Stimulated activated memory B cell treated with anti-CD40 and anti-IgM and Interleukin-4, amounts not matched to agents 10 μg/mL and 1 μg/mL and 100 μg/mL, for 72 hours (primary cell): ENCODE measurements around the gene SLAMF8.

Source experiments
- ATAC-seq: fragments of 150-1000 bp; cut with Tn5 transposase; 2 replicates; pipeline ENCODE4 v1.10.0; 2021
- H3K27ac Mint-ChIP-seq: one replicate; pipeline ENCODE4 v1.8.0; 2022; ENCODE audit warnings: mild to moderate bottlenecking, mixed read lengths
- H3K27me3 Mint-ChIP-seq: one replicate; pipeline ENCODE4 v1.8.0; 2022; ENCODE audit warnings: mixed read lengths
- H3K36me3 Mint-ChIP-seq: one replicate; pipeline ENCODE4 v1.8.0; 2022; ENCODE audit warnings: mixed read lengths
- H3K4me1 Mint-ChIP-seq: one replicate; pipeline ENCODE4 v1.8.0; 2022; ENCODE audit warnings: mixed read lengths
- H3K4me3 Mint-ChIP-seq: one replicate; pipeline ENCODE4 v1.8.0; 2022; ENCODE audit warnings: mild to moderate bottlenecking, moderate library complexity, mixed read lengths
- H3K9me3 Mint-ChIP-seq: one replicate; pipeline ENCODE4 v1.8.0; 2022; ENCODE audit warnings: mixed read lengths

Gene SLAMF8

DNA sequence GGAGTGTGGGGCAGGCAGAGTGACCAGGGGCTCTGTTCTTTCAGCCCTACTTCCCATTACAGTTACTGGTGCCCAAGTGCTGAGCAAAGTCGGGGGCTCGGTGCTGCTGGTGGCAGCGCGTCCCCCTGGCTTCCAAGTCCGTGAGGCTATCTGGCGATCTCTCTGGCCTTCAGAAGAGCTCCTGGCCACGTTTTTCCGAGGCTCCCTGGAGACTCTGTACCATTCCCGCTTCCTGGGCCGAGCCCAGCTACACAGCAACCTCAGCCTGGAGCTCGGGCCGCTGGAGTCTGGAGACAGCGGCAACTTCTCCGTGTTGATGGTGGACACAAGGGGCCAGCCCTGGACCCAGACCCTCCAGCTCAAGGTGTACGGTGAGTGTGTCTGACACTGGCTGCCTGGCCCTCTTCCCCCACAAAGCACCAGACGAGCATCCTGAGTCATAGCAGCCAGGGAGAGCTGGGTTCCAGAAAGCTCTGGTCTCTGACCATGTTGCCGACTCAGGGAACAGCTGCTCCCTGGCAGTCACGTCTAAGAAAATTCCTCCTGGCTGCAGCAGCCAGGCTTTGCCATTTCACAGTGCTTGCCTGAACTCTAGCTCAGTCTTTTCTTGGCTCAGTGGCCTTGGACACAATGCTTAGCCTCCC is 3.3 kb downstream of the SLAMF8 start:
- H3K27ac Mint-ChIP-seq, result no peak overlapping the region
- H3K9me3 Mint-ChIP-seq, result no peaks in the 10 kb centered on the region
- ATAC-seq, result no peak
- peaks cover 28% of the 10 kb centered on the region for H3K4me1 Mint-ChIP-seq
- no peak overlapping the region for H3K4me3 Mint-ChIP-seq
- peaks cover 24% of the 10 kb centered on the region for H3K27me3 Mint-ChIP-seq
- H3K36me3 Mint-ChIP-seq, result no peaks in the 10 kb centered on the region

DNA sequence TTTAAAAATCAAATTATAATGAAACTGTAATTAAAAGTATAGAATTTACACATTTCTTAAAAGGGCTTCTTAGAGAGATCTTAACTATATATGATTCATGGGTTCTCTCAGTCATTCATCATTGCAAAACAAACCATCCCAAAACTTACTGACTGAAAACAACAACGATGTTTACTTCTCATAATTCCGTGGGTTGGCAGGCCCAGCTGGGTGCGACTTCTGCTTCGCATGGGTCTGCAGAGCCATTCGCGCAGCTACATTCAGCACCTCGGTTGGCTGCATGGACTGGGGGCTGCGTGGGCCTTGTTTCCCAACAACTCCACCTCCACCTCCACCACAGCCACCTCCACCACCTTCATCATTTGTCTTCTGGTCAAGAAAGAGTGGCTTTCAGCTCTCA is 4.0 kb downstream of the SLAMF8 start:
- peaks cover 28% of the 10 kb centered on the region for H3K4me1 Mint-ChIP-seq
- H3K4me3 Mint-ChIP-seq, result no peak overlapping the region
- peaks cover 16% of the 10 kb centered on the region for H3K27me3 Mint-ChIP-seq
- H3K9me3 Mint-ChIP-seq, result no peaks in the 10 kb centered on the region
- no peaks in the 10 kb centered on the region for H3K36me3 Mint-ChIP-seq
- no peak overlapping the region for H3K27ac Mint-ChIP-seq
- no peak for ATAC-seq

DNA sequence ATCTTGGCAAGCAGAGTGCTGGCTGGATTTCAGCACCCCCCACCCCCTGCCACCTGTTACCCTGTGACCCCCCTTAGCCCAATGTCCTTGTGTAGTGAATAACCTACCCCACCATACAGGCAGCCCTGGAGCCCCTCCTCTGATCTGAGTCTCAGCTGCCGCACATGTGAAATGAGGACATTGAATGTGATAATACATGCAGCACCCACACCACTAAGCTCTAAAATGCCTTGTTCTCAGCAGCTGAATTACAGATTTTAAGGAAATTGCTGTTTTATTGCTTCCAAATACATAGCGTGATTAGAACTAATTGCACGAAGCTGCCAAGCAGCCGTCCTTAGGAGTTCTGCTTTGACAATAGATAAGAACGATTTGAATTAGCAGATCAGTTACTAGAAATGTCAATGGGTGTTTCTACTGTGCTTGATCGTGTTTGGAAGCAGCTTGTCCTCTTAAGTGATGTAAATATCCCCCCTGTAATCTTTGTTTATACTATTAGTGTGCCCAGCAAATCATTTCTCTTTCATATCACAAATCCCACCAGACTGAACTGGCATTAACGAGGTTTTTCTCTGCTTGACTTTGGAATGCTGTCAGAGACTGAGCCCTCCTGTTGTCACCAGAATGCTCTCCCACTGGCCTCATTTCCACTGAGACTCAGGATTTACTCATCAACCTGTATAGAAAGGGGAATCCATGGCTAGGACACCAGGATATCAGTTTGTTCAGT is 4.9 kb downstream of the SLAMF8 start:
- Mint-ChIP-seq H3K9me3 (no peaks in the 10 kb centered on the region), H3K27ac (no peak overlapping the region), H3K4me1 (peaks cover 19% of the 10 kb centered on the region), H3K4me3 (no peak overlapping the region), H3K36me3 (no peaks in the 10 kb centered on the region), H3K27me3 (peaks cover 7% of the 10 kb centered on the region)
- no peak for ATAC-seq

DNA sequence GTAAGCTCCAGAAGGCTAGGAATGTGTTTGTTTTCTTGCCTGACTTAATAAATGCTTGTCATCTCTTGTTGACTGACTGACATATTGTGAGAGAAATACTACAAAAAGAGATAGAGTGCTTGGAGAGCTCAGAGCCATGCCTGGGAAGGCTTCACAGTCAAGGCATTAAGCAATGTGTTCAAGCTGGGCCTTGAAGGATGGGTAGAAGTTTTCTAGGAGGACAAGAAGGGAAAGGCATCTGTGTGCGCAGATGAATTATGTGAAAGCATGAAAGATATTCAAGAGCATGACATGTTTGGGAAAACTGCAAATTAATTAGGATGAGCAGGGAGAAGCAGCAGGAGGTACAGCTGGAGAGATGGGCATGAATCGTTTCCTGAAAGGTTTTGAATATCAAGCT is 5.6 kb downstream of the SLAMF8 start:
- no peak overlapping the region for H3K4me3 Mint-ChIP-seq
- H3K27ac Mint-ChIP-seq, result no peak overlapping the region
- no peaks in the 10 kb centered on the region for H3K27me3 Mint-ChIP-seq

DNA sequence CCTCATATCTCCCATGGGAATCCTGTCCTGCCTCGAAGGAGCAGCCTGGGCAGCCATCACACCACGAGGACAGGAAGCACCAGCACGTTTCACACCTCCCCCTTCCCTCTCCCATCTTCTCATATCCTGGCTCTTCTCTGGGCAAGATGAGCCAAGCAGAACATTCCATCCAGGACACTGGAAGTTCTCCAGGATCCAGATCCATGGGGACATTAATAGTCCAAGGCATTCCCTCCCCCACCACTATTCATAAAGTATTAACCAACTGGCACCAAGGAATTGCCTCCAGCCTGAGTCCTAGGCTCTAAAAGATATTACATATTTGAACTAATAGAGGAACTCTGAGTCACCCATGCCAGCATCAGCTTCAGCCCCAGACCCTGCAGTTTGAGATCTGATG is 8.7 kb downstream of the SLAMF8 start:
- Mint-ChIP-seq H3K27ac (no peak overlapping the region), H3K27me3 (no peaks in the 10 kb centered on the region), H3K9me3 (no peaks in the 10 kb centered on the region), H3K36me3 (no peaks in the 10 kb centered on the region), H3K4me1 (peaks cover 10% of the 10 kb centered on the region), H3K4me3 (no peak overlapping the region)
- no peak for ATAC-seq

More for the DNA sequence above, 5.6 kb downstream of the SLAMF8 start:
- H3K36me3 Mint-ChIP-seq, result no peaks in the 10 kb centered on the region
- H3K9me3 Mint-ChIP-seq, result no peaks in the 10 kb centered on the region
- H3K4me1 Mint-ChIP-seq, result peaks cover 14% of the 10 kb centered on the region
- ATAC-seq, result no peak

DNA sequence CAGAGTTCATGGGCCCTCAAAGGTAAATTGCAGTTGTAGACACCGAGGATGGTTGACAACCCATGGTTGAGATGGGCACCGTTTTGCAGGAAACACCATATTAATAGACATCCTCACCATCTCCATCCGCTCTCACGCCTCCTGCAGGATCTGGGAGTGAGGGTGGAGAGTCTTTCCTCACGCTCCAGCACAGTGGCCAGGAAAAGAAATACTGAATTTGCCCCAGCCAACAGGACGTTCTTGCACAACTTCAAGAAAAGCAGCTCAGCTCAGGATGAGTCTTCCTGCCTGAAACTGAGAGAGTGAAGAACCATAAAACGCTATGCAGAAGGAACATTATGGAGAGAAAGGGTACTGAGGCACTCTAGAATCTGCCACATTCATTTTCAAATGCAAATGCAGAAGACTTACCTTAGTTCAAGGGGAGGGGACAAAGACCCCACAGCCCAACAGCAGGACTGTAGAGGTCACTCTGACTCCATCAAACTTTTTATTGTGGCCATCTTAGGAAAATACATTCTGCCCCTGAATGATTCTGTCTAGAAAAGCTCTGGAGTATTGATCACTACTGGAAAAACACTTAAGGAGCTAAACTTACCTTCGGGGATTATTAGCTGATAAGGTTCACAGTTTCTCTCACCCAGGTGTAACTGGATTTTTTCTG is 9.3 kb downstream of the SLAMF8 start:
- Mint-ChIP-seq H3K27ac (no peak overlapping the region), H3K4me3 (no peak overlapping the region), H3K36me3 (no peaks in the 10 kb centered on the region), H3K4me1 (peaks cover 10% of the 10 kb centered on the region), H3K27me3 (no peaks in the 10 kb centered on the region), H3K9me3 (no peaks in the 10 kb centered on the region)
- no peak for ATAC-seq

DNA sequence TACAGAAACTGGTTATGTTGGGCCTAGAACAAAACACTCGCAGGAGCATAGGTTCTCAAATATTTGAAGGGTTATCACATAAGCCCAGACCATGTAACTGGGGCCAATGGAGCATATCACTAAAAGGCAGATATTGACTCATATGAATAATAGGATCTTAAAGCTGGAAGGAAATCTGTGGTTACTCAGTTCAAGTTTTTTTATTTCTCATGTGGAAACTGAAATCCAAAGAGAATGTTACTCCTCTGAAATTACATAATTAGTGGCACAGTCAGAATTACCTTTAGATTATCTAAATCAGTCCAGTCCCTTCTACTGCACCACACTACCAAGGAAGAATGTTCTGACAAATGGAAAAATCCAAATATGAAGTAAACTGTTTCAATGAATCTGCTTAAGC is 12.0 kb downstream of the SLAMF8 start:
- peaks cover 20% of the 10 kb centered on the region for H3K27me3 Mint-ChIP-seq
- peaks cover 4% of the 10 kb centered on the region for H3K36me3 Mint-ChIP-seq
- no peaks in the 10 kb centered on the region for H3K9me3 Mint-ChIP-seq
- H3K4me1 Mint-ChIP-seq, result peaks cover 10% of the 10 kb centered on the region
- H3K4me3 Mint-ChIP-seq, result no peak overlapping the region
- peak; percentile 72 for ATAC-seq
- H3K27ac Mint-ChIP-seq, result no peak overlapping the region

DNA sequence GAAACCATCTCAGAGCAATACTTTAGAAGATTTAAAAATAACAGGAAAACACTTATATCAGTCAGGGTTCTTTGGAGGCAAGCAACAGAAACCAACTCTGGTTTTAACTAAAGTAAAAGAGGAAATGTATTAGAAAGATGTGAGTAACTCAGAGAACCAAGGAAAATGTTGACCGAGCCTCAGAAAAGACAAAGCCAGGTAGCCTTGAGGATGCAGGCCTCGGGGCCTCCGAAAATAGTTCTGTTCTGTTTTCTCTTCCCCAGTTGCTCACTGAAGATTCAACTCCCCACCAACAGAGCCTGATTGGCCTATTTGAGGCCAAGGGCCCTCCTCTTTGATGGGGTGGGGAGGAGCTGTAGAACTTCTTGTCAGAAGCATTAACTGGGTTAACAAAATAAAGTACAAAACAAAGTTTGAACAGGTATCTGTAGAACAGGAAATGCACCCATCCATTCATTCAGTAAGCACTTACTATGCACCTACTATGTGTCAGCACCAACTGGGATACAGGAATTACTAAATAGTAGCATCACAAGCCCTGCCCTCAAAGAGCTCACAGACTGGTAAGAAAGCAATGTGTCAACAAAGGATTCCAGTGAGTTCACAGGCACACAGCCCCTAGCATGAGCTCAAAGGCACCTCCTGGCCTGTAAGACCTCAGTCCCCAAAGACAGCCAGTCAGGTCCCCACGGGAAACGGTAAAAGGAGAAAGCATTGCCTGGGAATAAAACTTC is 12.6 kb downstream of the SLAMF8 start:
- H3K36me3 Mint-ChIP-seq, result peaks cover 4% of the 10 kb centered on the region
- no peak overlapping the region for H3K27ac Mint-ChIP-seq
- H3K27me3 Mint-ChIP-seq, result peaks cover 25% of the 10 kb centered on the region
- no peaks in the 10 kb centered on the region for H3K9me3 Mint-ChIP-seq
- ATAC-seq, result peak; percentile 46
- peaks cover 10% of the 10 kb centered on the region for H3K4me1 Mint-ChIP-seq
- no peak overlapping the region for H3K4me3 Mint-ChIP-seq

DNA sequence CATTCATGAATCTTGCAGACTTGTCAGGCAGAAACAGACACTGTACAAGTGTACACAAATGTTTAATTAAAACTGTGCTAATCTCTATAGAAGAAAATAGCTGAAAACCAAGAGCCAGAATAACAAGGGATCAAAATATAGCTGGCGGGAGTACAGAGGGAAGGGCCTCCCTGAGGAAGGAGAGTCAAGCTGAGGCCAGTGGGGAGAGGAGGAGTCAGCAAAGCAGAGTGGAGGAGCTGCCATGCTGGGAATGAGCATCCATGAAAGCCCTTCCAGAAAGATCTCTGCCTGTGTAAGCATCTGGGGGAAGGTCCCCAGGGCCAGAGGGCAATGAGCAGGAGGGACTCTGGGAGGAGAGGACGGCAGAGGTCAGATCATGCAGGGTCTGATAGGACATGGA is 15.1 kb downstream of the SLAMF8 start:
- ATAC-seq, result no peak
- Mint-ChIP-seq H3K27ac (no peak overlapping the region), H3K27me3 (peaks cover 49% of the 10 kb centered on the region), H3K9me3 (no peaks in the 10 kb centered on the region), H3K36me3 (peaks cover 4% of the 10 kb centered on the region), H3K4me1 (peaks cover 10% of the 10 kb centered on the region), H3K4me3 (no peak overlapping the region)

DNA sequence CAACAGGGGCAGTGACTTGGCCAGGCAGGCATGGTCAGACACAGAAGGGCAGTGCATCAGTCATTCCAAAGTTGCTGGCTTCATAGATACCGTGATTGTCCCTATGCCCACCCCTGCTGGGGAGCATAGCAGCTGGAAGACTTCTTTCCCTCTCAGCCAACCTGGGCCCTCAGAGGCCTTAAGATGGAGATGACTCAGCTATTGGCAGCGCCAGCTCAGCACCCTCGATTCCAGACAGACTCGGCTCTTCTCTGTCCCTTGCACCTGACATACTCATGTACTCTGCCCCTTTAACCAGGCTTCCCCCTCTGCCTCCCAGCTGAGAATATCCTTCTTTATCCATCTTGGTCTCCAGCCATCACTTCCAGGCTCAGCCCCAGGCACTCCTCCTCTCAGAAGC is 16.8 kb downstream of the SLAMF8 start:
- no peak overlapping the region for H3K4me3 Mint-ChIP-seq
- H3K4me1 Mint-ChIP-seq, result peaks cover 9% of the 10 kb centered on the region
- ATAC-seq, result no peak
- peaks cover 4% of the 10 kb centered on the region for H3K36me3 Mint-ChIP-seq
- H3K9me3 Mint-ChIP-seq, result no peaks in the 10 kb centered on the region
- peaks cover 63% of the 10 kb centered on the region for H3K27me3 Mint-ChIP-seq
- H3K27ac Mint-ChIP-seq, result no peak overlapping the region

DNA sequence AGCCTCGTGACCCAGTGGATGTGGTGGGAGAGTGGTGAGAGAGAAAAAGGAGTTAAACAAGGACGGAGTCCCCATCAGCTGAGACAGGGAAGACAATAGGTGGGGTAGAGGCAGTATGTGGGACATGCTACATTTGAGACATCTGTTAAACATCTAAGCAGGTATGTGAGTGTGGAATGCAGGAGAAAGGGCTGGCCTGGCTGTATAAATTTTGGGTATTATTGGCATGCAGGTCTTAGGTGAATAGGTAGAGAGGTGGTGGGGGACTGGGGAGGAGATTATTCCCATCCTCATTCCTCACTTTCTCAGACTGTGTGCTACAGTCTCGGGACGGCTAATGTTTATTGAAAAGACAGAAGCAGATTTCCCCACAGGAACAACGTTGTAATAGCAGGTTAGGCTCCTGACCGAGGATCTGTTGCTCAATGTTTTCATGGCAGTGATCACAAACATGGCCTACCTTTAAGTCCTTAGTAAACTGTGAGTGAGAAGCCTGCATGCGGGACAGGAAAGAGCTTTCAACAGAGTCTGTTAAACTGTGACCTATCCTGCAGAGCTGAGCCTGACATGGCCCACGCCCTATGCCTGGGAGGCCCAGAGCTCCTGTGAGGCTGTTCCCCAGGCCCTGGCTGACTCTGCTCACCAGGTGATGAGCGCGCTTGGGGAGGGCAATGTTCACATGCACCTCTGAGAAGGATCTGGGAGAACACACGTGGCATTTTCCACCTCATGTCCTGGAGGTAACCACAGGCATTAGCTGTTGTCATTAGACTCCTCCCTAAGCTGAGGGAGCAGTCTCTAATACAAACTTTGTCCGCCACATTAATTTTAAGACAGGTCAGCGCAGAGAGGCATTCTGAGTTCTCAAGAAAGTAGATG is 19.3 kb downstream of the SLAMF8 start:
- no peak for ATAC-seq
- peaks cover 4% of the 10 kb centered on the region for H3K36me3 Mint-ChIP-seq
- H3K4me1 Mint-ChIP-seq, result no peaks in the 10 kb centered on the region
- H3K27me3 Mint-ChIP-seq, result peaks cover 68% of the 10 kb centered on the region
- no peak overlapping the region for H3K4me3 Mint-ChIP-seq
- H3K27ac Mint-ChIP-seq, result no peak overlapping the region
- H3K9me3 Mint-ChIP-seq, result no peaks in the 10 kb centered on the region

DNA sequence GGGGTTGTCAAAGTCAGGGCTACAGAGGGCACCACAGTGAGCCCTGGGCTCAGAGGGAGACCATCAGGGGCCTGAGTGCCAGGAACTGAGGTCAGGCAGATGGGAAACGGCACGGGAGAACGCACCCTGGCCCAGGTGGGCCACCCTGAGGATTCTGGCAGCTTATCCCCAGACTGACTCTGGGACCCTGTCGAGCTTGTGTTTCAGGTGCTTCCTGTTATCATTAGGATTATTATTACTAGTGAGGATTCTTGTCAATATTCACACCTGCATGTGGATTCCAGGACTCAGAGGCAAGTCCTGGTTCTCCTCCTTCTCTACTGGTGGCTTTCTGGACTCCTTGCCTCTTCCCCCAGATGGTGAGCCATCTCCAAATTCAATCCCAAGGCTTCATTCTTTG is 20.6 kb downstream of the SLAMF8 start:
- H3K9me3 Mint-ChIP-seq, result no peaks in the 10 kb centered on the region
- no peak for ATAC-seq
- H3K4me3 Mint-ChIP-seq, result no peak overlapping the region
- no peak overlapping the region for H3K27ac Mint-ChIP-seq
- H3K36me3 Mint-ChIP-seq, result no peaks in the 10 kb centered on the region
- no peaks in the 10 kb centered on the region for H3K4me1 Mint-ChIP-seq
- peaks cover 58% of the 10 kb centered on the region for H3K27me3 Mint-ChIP-seq

DNA sequence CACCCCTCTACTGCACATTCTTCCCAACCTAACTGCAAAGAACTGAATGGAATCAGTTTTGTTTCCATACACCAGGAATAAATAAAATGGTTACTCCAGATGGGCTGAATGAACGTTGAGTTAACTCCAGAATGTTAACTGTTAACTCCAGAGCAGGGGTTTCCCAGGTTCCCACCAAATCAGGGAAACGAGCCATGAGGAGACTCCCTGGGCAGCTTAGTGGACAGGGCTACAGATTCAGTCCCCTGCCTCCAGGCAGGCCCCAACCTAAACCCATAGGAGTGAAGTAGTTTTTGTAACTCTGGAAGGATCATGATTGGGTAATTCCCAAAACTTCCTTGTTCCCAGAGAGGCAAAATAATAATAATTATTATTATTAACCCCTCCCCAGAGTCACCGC is 21.7 kb downstream of the SLAMF8 start:
- H3K27me3 Mint-ChIP-seq, result peaks cover 53% of the 10 kb centered on the region
- H3K27ac Mint-ChIP-seq, result no peak overlapping the region
- ATAC-seq, result no peak
- H3K4me3 Mint-ChIP-seq, result no peak overlapping the region
- H3K4me1 Mint-ChIP-seq, result no peaks in the 10 kb centered on the region
- H3K9me3 Mint-ChIP-seq, result no peaks in the 10 kb centered on the region
- no peaks in the 10 kb centered on the region for H3K36me3 Mint-ChIP-seq

DNA sequence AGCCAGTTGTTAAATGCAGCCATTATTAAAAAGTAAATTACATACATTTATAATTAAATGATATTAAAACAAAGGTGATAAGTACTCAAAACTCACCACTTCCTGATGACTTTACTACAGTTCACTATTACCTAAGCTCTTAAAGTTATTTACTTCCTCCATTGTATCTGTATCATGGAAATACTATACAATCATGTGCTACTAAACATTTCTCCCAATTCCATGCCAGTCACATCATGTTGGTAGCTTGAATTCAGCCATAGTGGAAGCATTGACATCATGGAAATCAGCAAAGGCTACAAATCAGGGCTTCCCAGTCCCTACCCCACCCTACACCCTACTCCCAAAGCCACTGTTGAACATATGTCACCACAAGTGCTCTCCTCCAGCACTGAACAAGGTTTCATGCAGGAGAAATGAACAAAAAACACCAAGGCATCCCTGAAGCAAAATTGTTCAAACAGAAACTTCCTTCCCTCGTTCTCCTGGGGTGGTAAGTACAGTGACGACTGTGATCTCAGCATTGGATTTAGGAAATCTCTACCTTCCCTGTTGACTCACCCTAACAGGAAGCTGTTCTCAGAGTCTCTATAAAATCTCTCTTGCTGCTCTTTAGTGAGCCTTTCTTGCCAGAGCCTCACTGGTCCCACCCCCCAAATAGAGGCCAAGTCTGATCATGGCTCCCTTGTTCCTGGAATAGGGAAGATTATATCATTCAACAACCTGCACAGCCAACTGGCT is 23.1 kb downstream of the SLAMF8 start:
- Mint-ChIP-seq H3K36me3 (no peaks in the 10 kb centered on the region), H3K27ac (no peak overlapping the region), H3K27me3 (peaks cover 38% of the 10 kb centered on the region), H3K4me3 (no peak overlapping the region), H3K9me3 (no peaks in the 10 kb centered on the region), H3K4me1 (peaks cover 7% of the 10 kb centered on the region)
- no peak for ATAC-seq
